T-helper 2 cell treated with Interferon-gamma antibody and Interleukin-4, amounts not matched to agents 5 μg/mL and 100 μg/mL, for 36 hours (primary cell): ENCODE results near the gene CERKL.
"Not testable (repeated sequence)": the region's sequence is repeated elsewhere in the genome, so short reads cannot be mapped to it uniquely, and the experiment has no call there.

ENCODE experiments used
- DNase-seq: peaks from one replicate; pipeline ENCODE4 v3.0.0; 2021; ENCODE audit warnings: low spot score
- H3K27ac Mint-ChIP-seq: one replicate; pipeline ENCODE4 v1.8.0; 2021; ENCODE audit warnings: mild to moderate bottlenecking, mixed read lengths
- H3K27me3 Mint-ChIP-seq: one replicate; pipeline ENCODE4 v1.8.0; 2021; ENCODE audit warnings: low read depth, mixed read lengths
- H3K36me3 Mint-ChIP-seq: one replicate; pipeline ENCODE4 v1.8.0; 2021; ENCODE audit warnings: low read depth, mixed read lengths
- H3K4me1 Mint-ChIP-seq: one replicate; pipeline ENCODE4 v1.8.0; 2021; ENCODE audit warnings: low read depth, mixed read lengths
- H3K4me3 Mint-ChIP-seq: one replicate; pipeline ENCODE4 v1.8.0; 2022; ENCODE audit warnings: mild to moderate bottlenecking, moderate library complexity, mixed read lengths
- H3K9me3 Mint-ChIP-seq: one replicate; pipeline ENCODE4 v1.8.0; 2021; ENCODE audit warnings: mixed read lengths

Gene CERKL, protein sequence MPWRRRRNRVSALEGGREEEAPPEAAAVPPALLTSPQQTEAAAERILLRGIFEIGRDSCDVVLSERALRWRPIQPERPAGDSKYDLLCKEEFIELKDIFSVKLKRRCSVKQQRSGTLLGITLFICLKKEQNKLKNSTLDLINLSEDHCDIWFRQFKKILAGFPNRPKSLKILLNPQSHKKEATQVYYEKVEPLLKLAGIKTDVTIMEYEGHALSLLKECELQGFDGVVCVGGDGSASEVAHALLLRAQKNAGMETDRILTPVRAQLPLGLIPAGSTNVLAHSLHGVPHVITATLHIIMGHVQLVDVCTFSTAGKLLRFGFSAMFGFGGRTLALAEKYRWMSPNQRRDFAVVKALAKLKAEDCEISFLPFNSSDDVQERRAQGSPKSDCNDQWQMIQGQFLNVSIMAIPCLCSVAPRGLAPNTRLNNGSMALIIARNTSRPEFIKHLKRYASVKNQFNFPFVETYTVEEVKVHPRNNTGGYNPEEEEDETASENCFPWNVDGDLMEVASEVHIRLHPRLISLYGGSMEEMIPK

DNA sequence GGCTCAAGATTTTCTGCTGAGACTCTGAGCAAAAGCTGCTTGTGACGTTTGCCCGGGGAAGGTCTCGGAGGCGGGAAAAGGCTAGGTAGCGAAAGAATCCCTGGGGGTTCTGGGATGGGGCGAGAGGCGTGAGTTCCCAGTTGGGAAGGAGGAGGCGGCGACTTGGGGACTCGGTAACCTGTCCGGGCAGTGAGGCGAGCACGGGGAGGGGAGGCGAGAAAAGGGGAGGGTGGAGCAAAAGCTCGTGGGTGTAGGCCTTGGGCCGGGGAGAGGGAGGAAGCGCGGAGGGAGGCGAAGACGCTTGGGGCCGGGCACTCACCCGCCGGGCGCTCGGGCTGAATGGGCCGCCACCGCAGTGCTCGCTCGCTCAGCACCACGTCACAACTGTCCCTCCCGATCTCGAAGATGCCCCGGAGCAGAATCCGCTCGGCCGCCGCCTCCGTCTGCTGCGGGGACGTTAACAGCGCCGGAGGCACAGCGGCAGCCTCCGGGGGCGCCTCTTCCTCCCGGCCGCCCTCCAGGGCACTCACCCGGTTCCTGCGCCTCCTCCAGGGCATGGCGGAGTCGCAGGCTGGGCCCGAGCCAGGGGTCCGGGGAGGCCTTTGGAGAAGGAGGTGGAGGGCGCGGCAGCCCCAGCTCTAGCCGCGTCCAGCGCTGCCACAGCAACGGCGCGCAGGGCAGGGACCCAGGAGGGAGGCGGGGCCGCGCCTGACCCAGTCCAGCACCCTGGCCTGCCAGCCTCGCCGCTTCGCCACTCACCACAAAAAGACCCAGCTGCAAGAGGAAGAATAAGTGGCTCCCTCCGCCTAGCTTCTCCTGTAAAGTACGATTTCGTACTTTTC lies at the start of gene CERKL:
CERKL (minus strand) TSS at position 656 of the 842 bp plus-strand sequence; CDS start at position 557, 99 bp downstream.
- H3K27me3 Mint-ChIP-seq = peaks cover 77% of the 10 kb centered on the region
- H3K4me1 Mint-ChIP-seq = peaks cover 10% of the 10 kb centered on the region
- peak within 1 kb of the TSS; percentile 85 for H3K4me3 Mint-ChIP-seq
- peak; percentile 21 for DNase-seq
- H3K27ac Mint-ChIP-seq = no peak within 1 kb of the TSS
- no peaks in the 10 kb centered on the region for H3K36me3 Mint-ChIP-seq
- H3K9me3 Mint-ChIP-seq = no peaks in the 10 kb centered on the region

DNA sequence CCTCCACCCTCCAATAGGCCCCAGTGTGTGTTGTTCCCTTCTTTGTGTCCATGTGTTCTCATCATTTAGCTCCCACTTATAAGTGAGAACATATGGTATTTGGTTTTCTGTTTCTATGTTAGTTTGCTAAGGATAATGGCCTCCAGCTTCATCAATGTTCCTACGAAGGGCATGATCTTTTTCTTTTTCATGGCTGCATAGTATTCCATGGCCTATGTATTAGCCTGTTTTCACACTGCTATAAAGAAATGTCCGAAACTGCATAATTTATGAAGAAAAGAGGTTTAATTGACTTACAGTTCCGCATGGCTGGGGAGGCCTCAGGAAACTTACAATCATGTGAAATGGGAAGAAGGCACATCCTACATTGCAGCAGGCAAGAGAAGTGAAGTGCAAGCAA lies 45.6 kb upstream of the CERKL start:
- not testable (repeated sequence) for H3K36me3 Mint-ChIP-seq, H3K9me3 Mint-ChIP-seq, H3K27ac Mint-ChIP-seq, DNase-seq, H3K4me3 Mint-ChIP-seq, H3K4me1 Mint-ChIP-seq
- peaks cover 12% of the 10 kb centered on the region for H3K27me3 Mint-ChIP-seq

DNA sequence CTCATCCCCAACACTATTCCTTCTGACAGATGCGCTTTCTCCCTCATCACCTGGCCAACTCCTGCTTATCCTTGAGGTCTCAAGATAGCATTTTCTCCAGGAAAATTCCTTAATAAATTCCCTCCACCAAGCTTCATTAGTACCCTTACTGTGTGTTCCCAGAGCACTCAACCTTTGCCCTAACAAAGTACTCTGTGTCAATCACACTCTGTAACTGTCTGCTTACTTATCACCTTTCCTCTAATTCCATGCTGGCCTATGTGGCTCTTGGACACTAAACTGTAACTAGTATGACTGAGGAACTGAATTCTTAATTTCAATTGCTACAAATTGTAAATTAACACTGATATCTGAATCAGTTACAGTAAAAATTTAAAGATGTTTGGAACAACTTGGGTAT lies 41.3 kb upstream of the CERKL start:
- no peak for DNase-seq
- peaks cover 6% of the 10 kb centered on the region for H3K9me3 Mint-ChIP-seq
- H3K4me3 Mint-ChIP-seq = no peak overlapping the region
- H3K36me3 Mint-ChIP-seq = peaks cover 1% of the 10 kb centered on the region
- peaks cover 34% of the 10 kb centered on the region for H3K27me3 Mint-ChIP-seq
- H3K4me1 Mint-ChIP-seq = no peaks in the 10 kb centered on the region
- no peak overlapping the region for H3K27ac Mint-ChIP-seq

DNA sequence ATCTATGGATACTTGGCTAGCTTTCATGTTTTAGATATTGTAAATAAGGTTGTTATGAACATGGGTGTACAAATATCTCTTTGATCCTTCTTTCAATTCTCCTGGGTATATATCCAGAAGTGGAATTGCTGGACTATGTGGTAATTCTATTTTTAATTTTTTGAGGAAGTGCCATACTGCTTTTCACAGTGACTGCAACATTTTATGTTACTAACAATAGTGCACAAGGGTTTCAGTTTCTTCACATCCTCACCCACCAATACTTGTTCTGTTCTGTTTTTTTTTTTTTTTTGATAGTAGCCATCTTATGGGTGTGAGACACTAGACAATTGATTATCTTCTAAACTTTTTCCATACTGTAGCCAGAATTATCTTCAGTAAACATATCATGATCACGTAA lies 40.7 kb upstream of the CERKL start:
- Mint-ChIP-seq H3K9me3 (peaks cover 3% of the 10 kb centered on the region), H3K4me3 (no peak overlapping the region), H3K36me3 (peaks cover 1% of the 10 kb centered on the region), H3K4me1 (no peaks in the 10 kb centered on the region), H3K27me3 (peaks cover 35% of the 10 kb centered on the region), H3K27ac (no peak overlapping the region)
- no peak for DNase-seq

DNA sequence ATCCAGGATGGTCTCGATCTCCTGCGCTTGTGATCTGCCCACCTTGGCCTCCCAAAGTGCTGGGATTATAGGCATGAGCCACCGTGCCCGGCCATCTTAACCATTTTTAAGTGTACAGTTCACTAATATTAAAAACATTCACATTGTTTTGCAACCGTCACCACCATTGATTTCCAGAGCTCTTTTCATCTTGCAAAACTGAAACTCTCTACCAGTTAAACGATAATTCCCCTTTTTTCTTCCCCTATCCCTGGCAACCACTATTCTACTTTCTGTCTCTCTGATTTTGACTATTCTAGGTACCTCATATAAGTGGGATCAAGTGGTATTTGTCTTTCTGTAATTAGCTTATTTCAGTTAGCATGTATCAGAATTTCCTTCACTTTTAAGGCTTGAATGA lies 40.2 kb upstream of the CERKL start:
- H3K4me3 Mint-ChIP-seq = no peak overlapping the region
- peaks cover 35% of the 10 kb centered on the region for H3K27me3 Mint-ChIP-seq
- H3K4me1 Mint-ChIP-seq = no peaks in the 10 kb centered on the region
- H3K27ac Mint-ChIP-seq = no peak overlapping the region
- H3K36me3 Mint-ChIP-seq = no peaks in the 10 kb centered on the region
- H3K9me3 Mint-ChIP-seq = no peaks in the 10 kb centered on the region
- DNase-seq = no peak

DNA sequence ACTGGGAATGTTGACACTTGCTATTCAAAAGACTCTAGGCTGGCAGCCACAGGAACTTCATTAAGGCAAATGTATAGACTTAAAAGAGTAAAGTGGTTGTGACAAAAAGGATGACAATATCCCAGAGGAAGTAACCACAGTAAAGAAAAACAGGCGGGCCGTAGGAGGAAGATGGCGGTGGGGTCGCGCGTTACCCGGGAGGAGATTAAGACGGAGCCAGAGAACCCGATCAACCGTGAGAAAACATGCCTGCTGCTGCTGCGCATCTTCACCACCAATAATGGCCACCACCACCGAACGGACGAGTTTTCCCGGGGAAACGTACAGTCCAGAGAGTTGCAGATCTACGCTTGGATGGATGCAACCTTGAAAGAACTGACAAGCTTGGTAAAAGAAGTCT lies 37.4 kb upstream of the CERKL start:
- Mint-ChIP-seq H3K4me1 (peaks cover 1% of the 10 kb centered on the region), H3K36me3 (no peaks in the 10 kb centered on the region), H3K9me3 (no peaks in the 10 kb centered on the region), H3K27ac (no peak overlapping the region), H3K4me3 (no peak overlapping the region), H3K27me3 (peaks cover 32% of the 10 kb centered on the region)
- DNase-seq = no peak

DNA sequence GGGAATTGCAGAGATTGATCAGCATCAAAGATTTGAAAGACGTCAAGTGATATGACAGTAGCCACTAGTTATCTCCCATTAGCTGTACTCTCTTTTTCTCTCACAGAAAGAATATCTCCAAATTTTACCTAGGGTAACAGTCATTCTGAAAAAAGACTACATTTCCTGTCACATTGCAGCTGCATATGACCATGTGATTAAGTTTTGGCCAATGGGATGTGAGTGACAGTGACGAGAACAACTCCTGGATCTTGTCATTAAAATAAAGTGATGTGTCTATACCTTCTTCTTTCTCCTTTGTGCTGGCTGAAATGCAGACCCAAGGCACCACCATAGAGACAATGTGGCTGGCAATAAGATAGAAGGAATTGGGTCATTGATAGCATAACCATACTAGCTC lies 34.0 kb upstream of the CERKL start:
- H3K27ac Mint-ChIP-seq = no peak overlapping the region
- no peaks in the 10 kb centered on the region for H3K9me3 Mint-ChIP-seq
- no peak for DNase-seq
- H3K36me3 Mint-ChIP-seq = no peaks in the 10 kb centered on the region
- H3K27me3 Mint-ChIP-seq = peaks cover 46% of the 10 kb centered on the region
- H3K4me3 Mint-ChIP-seq = no peak overlapping the region
- peaks cover 1% of the 10 kb centered on the region for H3K4me1 Mint-ChIP-seq

DNA sequence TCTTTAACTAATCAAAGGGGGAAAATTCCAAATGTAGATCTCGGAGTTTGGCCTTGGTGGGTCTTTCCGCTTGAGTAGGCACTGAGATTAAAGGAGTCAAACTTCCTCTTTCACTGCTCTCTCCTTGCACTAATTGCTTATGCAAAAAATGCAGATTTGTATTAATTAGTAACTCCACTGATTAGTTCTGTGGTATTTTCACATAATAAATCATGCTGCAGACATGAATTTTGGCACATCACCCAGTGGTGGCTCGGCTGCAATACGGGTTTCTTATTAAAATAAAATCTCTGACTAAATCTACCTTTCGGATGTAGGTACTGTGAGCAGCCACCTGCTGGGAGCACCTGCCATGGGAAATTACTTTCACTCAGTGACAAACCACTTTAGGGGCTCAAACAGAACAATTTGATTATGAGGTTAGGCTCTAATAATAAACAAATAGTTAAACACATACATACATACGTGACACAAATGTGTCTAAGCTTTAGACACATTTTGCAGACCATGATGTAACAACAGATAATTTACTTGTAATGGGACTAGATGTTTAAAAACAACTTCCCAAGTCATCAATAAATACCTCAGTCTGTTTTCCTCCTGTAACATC lies 29.8 kb upstream of the CERKL start:
- Mint-ChIP-seq H3K36me3 (no peaks in the 10 kb centered on the region), H3K27me3 (peaks cover 67% of the 10 kb centered on the region), H3K4me1 (peaks cover 10% of the 10 kb centered on the region), H3K27ac (no peak overlapping the region), H3K4me3 (no peak overlapping the region), H3K9me3 (no peaks in the 10 kb centered on the region)
- DNase-seq = no peak

DNA sequence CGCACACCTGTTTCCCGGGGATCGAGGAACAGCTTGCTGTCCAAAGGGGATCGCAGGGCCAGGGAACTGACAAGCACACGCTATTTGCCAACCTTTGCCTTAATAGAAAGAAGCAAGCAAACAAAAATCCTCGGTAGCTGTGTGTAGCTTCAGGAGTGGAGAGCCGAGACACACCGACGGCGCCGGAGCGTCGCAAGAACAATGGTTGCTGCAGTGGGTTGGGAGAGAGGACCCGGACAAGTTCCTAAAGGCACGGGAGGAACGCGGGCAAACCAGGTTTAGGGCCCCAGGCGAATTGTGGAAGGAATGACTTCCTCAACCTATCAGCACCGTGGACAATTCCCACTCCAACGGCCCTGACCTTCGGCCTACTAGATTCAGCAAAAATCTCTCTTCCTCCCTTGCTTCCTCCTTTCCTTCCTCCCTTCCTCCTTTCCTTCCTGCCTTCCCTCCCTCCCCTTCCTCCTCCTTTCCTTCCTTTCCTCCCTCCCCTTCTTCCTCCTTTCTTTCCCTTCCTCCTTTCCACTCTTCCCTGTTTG lies 28.3 kb upstream of the CERKL start:
- Mint-ChIP-seq H3K4me3 (no peak overlapping the region), H3K27me3 (peaks cover 82% of the 10 kb centered on the region), H3K4me1 (peaks cover 18% of the 10 kb centered on the region), H3K36me3 (no peaks in the 10 kb centered on the region), H3K27ac (no peak overlapping the region), H3K9me3 (no peaks in the 10 kb centered on the region)
- no peak for DNase-seq

DNA sequence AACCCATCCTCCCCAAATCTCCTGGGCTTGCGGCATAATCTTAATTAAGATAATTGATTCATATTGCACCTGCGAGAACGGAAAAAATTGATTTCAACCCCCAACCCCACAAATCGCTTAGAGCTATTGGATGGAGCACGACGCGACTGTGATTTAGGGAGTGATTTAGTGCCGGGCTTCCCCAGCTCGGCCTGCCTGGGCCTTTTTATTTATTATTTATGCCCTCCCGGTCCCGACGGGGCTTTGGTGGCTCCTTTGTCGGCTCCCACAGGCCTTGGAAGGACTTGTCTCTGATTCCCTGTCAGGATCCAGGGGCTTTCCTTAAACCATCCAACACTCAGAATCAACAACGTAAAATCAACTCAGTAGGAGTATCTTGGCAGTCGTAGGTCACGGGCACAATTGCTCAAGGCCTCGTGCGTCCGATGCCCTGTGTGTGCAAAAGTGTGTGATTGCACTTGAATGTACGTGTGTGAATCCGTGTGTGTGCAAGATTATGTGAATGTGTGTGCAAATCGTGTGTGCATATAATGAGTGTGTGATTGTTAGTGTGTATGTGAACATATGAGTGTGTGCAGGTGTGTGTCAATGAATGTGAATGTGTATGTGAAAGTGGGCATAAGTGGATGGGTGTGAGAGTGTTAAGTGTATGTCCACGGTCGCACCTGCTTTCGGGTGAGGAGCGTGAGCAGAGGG lies 27.7 kb upstream of the CERKL start:
- Mint-ChIP-seq H3K36me3 (peaks cover 1% of the 10 kb centered on the region), H3K4me3 (no peak overlapping the region), H3K27me3 (peaks cover 88% of the 10 kb centered on the region), H3K9me3 (no peaks in the 10 kb centered on the region), H3K27ac (no peak overlapping the region), H3K4me1 (peaks cover 18% of the 10 kb centered on the region)
- no peak for DNase-seq

DNA sequence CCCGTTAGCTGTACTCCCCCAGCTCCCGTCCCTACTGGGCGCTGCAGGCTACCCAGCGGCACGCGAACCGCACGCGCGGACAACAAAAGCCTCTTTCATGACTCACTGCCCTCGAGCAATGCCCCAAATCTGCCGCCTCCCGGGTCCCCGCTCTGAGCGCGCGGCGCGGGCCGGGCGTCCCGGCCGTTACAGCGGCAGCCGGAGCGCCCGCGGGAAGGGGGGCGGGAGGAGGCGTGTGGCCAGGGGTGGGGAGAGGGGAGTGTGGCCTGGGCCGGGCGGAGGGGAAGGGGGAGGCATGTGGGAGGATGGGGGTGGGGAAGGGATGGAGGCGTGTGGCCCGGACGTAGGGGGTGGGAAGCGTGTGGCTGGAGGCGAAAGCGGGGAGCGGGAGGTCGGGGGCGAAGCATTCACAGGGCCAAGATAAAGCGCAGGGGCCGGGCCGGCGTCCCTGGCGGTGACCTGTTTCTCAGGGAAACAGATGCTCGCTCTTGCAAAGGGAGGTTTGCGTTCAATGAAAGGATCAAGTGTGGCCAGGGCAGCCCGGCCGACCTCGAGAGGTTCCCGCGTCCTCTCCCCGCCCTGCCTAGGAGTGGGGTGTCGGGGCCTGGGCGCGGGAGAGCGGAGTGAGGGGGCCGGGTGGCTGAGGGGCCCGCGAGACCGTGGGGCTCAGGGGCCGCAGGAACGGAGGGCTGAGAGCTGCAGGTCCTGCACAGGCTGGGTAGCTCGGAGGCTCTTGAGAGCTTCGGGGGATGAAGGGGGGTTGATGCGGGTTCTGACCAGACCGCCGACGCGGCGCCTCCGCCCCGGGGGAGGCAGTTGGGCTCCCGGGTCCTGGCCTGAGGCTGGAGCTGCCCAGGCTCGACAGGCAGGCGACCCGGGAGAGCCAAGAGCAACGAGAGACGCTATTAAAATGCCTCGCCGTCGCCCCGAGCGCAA lies 26.9 kb upstream of the CERKL start:
- H3K27me3 Mint-ChIP-seq = peaks cover 90% of the 10 kb centered on the region
- H3K36me3 Mint-ChIP-seq = peaks cover 1% of the 10 kb centered on the region
- H3K4me3 Mint-ChIP-seq = no peak overlapping the region
- H3K4me1 Mint-ChIP-seq = peaks cover 25% of the 10 kb centered on the region
- peaks cover 5% of the 10 kb centered on the region for H3K9me3 Mint-ChIP-seq
- DNase-seq = no peak
- H3K27ac Mint-ChIP-seq = no peak overlapping the region

DNA sequence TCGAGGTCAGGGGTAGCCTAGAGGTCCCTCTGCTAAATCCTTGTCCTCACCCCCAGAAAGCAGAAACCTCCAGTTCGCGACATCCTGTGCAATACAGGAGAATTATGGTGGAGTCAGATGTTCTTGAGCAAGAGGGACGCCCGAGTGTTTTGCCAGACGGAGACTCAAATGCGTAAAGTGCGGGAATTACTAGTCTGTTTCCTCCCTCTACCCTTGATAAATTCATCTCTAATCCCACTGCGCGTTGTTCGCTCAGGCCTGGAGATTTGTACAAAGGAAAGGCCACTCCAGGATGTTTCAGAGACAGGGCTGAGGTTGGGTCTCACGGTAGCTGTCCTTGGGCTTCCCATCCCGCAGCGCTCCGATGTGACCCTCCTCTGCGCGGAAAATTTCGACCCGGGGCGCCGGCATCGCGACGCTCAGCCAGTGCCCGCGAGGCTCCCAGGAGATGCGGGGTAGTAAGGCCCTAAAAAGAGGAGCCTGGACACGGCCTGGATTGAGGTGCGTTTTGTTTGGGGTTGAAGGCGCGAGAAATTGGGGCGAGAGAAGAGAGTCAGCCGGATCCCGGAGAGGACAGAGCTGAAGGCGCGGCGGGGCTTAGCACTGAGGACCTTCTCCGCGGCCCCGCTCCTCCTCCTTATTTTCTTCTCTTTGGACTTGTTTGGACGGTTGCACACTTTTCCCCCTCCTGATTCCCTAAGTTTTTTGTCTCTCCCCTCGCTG lies 26.1 kb upstream of the CERKL start:
- no peak for DNase-seq
- Mint-ChIP-seq H3K4me3 (peak overlapping the region; percentile 16), H3K9me3 (peaks cover 5% of the 10 kb centered on the region), H3K4me1 (peaks cover 29% of the 10 kb centered on the region), H3K36me3 (peaks cover 1% of the 10 kb centered on the region), H3K27me3 (peaks cover 94% of the 10 kb centered on the region), H3K27ac (peak overlapping the region; percentile 26)
